HG02763 (cell line): ENCODE results near the gene GOLGA8T.
"Not testable (repeated sequence)": the region's sequence is repeated elsewhere in the genome, so short reads cannot be mapped to it uniquely, and the experiment has no call there.

ENCODE experiments used
- ATAC-seq: cut with Tn5 transposase; IDR thresholded peaks from one replicate; pipeline ENCODE4 v1.9.1; 2021; ENCODE audit warnings: mild to moderate bottlenecking, moderate library complexity; ENCODE audit not compliant: unreplicated experiment

Gene GOLGA8T

GRCh38 chr15:30134751-30135150 lies at the start of gene GOLGA8T:
Gene GOLGA8T (plus strand): TSS chr15:30135051. CDS start chr15:30135149, 98 bp downstream.
- not testable (repeated sequence) for ATAC-seq

DNA sequence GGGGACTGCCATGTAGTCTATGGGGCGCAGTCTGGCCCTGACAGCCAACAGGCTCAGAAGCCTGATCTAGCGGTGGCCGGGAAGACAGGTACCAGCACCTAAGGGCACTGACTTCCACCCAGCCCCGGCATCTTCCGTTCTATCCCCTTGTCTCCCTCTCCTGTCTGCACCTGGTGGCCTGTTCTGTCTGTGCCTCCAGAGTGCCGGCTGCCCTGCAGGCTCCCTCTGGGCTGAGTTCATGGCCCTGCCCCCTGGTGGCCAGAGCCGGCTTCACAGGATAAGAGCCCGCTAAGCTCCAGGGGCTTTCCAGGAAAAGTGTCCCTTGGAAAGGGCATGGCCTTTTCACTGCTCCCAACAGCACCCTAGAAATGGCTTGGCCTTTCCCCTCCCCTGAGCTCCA lies 37.0 kb upstream of the GOLGA8T start:
- not testable (repeated sequence) for ATAC-seq

- not testable (repeated sequence) for ATAC-seq
These were observed 32.0 kb upstream of the GOLGA8T start for GRCh38 chr15:30102890-30103289.

GRCh38 chr15:30103941-30104507 lies 30.8 kb upstream of the GOLGA8T start:
- not testable (repeated sequence) for ATAC-seq

- ATAC-seq, result not testable (repeated sequence)
These were observed 24.3 kb upstream of the GOLGA8T start for GRCh38 chr15:30110591-30110990.

- not testable (repeated sequence) for ATAC-seq
These were observed 4.8 kb upstream of the GOLGA8T start for GRCh38 chr15:30130066-30130465.

- ATAC-seq, result not testable (repeated sequence)
These were observed 8.4 kb downstream of the GOLGA8T start for GRCh38 chr15:30143246-30143645.

DNA sequence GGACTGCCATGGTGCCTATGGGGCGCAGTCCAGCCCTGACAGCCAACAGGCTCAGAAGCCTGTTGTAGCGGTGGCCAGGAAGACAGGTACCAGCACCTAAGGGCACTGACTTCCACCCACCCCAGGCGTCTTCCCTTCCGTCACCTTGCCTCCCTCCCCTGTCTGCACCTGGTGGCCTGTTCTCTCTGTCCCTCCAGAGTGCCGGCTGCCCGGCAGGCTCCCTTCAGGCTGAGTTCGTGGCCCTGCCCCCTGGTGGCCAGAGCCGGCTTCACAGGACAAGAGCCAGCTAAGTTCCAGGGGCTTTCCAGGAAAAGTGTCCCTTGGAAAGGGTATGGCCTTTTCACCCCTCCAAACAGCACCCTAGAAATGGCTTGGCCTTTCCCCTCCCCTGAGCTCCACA lies 15.0 kb downstream of the GOLGA8T start:
- not testable (repeated sequence) for ATAC-seq

- not testable (repeated sequence) for ATAC-seq
These were observed 27.9 kb downstream of the GOLGA8T start for GRCh38 chr15:30162479-30163357.

DNA sequence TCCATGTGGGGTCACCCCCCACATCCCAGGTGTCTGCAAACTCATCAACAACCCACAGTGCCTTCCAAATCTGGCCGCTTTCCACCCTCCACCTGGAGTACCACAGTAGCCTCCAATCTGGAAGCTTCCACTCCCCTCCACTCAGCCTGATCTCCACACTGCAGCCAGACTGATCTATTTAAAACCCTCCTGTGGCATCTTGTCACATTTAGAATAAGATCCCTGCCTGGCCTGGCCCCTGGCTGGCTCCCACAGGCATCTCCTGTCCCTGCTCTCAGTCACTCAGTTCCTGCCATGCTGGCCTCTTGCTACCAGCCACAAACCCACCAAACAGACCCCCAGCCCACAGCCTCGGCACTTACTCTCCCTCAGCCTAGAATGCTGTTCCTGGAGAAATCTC lies 28.9 kb downstream of the GOLGA8T start:
- not testable (repeated sequence) for ATAC-seq

DNA sequence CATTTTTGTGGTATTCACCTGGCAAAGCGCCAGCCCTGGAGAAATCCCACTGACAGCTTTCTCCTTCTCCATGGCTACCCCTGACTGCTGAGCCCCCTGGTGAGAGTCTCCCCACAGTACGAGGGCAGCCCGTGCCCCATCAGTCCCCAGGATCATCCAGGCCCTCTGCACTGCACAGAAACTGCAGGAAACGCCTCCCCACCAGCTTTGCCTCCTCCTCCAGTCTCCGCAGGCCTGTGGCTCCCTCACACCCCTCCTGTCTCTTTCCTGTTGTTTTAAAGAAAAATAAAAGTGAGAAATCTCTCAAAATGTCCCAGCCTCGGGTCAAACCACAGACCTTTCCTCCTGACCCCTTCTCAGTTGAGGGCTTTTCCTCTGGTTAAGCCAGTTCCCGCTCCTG lies 29.4 kb downstream of the GOLGA8T start:
- not testable (repeated sequence) for ATAC-seq

GRCh38 chr15:30167403-30167802 lies 32.6 kb downstream of the GOLGA8T start:
- ATAC-seq, result not testable (repeated sequence)

DNA sequence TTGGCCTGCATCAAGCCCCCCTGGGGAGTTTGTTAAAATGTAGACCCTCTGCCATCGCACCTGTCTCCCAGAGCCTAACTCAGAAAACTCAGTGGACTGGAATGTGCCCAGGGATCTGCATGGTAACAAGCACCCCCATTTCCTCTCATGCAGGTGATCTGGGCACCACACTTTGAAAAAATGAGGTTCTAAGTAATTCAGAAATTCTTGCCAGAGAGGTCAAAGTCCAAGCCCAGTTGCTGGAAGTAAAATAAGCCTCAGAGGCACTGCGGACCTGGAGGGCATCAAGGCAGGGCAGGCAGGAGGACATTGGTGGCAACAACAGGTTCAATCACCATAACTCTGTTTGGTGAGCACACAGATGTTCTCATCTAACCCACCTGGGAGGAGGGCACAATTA lies 33.0 kb downstream of the GOLGA8T start:
- ATAC-seq, result not testable (repeated sequence)

GRCh38 chr15:30171452-30171851 lies 36.6 kb downstream of the GOLGA8T start:
- not testable (repeated sequence) for ATAC-seq

GRCh38 chr15:30173041-30173608 lies 38.3 kb downstream of the GOLGA8T start:
- peak; percentile 52 for ATAC-seq

DNA sequence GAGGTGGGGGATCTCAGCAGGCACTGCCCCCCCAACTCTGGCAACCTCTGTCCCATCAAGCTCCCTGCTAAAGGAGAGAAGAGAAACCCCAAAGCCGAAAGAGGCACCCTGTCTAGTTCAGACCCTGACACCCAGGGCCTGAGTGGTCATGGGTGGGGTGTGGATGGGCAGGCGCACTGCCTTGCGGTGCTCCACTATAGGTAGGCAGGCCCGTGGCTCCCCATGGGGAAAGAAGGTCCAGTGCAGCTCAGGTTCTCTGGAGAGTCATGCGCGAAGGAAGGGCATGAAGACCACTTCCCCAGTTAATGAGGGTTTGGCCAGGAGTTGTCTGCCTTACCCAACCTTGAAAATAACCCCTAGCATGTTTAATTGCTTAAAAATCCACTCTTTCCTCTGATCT lies 40.4 kb downstream of the GOLGA8T start:
- ATAC-seq, result not testable (repeated sequence)

- not testable (repeated sequence) for ATAC-seq
These were observed 41.8 kb downstream of the GOLGA8T start for GRCh38 chr15:30176613-30177012.

DNA sequence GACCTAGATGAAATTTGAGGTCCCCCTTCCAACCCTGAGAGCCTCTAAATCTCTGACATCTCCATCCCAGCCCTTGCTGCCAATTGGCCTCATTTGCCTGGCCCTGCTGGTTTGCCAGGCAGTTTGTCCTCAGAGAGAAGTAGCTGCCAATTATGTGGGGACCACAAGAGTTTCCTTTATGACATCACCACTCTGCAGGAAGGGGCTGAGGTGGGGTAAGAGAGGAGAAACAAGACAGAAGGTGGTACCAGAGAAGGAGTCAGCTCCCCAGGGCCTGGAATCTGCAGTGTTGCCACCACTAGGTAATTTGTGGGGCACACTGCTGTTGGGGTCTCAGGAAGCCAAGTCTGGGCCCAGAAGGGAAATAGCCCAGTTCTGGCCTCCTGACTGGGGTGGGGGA lies 45.0 kb downstream of the GOLGA8T start:
- ATAC-seq, result not testable (repeated sequence)

DNA sequence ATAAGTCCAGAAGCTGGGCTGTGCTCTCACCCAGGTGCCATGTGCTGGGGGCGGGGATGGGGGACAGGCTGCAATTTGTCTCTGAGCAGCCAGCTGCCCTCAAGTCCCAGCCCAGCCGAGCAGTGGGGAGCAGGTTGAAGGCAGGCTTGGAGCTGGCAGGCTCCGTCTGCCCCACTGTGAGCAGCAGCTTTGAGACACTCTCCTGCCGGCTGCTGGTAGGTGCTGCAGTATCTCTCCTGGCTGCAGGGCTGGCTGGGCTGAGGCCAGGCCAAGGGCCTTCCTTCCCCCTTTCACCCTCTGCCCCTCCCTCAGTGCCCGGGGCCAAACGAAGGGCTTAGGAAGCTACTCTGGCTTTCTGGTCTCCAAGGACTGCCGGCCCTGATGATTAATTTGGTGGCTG lies 50.6 kb downstream of the GOLGA8T start:
- ATAC-seq, result not testable (repeated sequence)

DNA sequence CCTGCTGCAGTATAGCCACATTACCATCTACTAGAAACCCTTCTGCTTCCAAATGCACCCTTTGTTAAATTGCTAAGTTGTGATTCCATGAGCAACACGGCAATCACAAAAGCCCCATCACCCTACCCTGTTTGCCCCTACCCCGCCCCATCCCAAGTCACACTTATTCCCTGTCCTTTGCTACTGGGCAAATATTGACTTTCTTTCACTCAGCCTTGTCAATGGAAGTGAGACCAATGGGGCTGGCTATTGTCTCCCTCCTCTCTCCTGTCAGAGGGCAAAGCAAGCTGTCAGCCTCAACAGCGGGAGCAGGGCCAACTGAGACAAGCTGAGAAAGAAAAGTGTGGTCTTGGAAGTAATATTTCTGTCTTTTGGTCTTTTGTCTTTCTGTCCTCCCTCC lies 52.6 kb downstream of the GOLGA8T start:
- not testable (repeated sequence) for ATAC-seq

DNA sequence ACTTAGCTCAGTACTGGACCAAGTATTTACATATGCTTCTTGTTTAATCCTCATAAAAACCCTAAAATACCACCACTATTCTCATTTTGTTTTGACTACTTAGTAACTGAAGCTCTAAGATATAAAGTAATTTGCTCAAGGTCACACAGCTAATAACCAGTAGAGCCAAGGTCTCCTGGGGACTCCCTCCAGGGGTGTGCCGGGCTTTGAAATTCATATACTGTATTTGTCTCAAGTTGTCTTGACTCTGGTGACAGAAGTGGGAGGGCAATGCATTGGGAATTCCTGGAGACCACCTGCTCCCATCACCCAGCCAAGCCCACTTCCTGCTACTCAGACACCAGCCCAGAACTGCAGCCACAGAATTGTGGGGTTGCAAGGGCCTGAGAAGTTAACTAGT lies 54.9 kb downstream of the GOLGA8T start:
- ATAC-seq, result not testable (repeated sequence)

DNA sequence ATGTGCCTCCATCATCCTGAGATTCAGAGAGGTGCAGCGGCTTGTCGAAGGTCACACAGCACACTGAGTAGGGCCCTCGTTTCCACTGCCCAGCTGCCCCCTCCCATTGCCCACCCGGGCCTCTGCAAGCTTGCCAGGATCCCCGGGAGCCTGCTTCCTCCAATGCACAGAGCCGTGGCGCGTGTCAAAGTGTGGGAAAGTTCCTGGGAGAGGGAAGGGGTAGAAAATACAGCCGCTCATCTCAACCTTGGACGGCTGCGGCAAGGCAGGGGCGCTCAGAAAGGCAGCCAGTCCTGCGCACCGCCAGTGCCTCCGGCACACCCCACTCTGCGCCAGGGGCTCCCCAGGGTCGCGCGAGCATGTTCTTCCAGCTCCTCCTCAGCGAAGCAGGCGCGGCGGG lies 56.3 kb downstream of the GOLGA8T start:
- ATAC-seq, result not testable (repeated sequence)
